ENCODE results near the gene HBA2.
"Not testable (repeated sequence)": the region's sequence is repeated elsewhere in the genome, so short reads cannot be mapped to it uniquely, and the experiment has no call there.

DNA sequence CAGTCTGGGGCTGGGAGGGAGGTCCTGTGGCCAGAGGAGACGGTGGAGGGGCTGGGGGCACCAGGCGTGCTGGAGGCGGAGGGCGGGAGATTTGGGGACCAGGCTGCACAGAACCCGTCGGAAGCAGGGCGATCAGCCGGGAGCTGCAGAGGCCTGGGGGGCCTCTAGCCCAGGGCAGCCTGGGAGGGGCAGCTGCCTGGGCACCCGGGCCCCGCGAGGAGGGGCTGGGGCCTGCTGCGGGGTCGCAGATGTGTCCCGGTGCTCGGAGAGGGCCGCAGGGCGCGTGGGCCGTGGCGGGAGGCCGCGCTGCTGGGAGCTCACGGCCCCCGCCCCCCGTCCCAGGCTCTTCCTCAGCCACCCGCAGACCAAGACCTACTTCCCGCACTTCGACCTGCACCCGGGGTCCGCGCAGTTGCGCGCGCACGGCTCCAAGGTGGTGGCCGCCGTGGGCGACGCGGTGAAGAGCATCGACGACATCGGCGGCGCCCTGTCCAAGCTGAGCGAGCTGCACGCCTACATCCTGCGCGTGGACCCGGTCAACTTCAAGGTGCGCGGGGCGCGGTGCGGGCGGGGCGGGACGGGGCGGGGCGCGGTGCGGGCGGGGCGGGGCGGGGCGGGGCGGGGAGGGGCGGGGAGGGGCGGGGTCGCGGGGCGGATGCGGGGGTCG, 19.0 kb upstream of the HBA2 start:
- not testable (repeated sequence) for TF ChIP-seq EZH2phosphoT487 (IDR thresholded peaks at IDR 0.05; ENCODE audit: borderline replicate concordance)
- TF ChIP-seq, protein P1, sequence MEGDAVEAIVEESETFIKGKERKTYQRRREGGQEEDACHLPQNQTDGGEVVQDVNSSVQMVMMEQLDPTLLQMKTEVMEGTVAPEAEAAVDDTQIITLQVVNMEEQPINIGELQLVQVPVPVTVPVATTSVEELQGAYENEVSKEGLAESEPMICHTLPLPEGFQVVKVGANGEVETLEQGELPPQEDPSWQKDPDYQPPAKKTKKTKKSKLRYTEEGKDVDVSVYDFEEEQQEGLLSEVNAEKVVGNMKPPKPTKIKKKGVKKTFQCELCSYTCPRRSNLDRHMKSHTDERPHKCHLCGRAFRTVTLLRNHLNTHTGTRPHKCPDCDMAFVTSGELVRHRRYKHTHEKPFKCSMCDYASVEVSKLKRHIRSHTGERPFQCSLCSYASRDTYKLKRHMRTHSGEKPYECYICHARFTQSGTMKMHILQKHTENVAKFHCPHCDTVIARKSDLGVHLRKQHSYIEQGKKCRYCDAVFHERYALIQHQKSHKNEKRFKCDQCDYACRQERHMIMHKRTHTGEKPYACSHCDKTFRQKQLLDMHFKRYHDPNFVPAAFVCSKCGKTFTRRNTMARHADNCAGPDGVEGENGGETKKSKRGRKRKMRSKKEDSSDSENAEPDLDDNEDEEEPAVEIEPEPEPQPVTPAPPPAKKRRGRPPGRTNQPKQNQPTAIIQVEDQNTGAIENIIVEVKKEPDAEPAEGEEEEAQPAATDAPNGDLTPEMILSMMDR (conservative IDR thresholded peaks at IDR 0.05; ENCODE audit: low read length), result not testable (repeated sequence)
